HG02610 (cell line): ENCODE results near the gene DHCR24.

Source experiments
- ATAC-seq: cut with Tn5 transposase; IDR thresholded peaks from one replicate; pipeline ENCODE4 v1.9.1; 2021; ENCODE audit warnings: mild to moderate bottlenecking, moderate library complexity; ENCODE audit not compliant: unreplicated experiment

DHCR24 gene

GRCh38 chr1:54846716-54847284 lies 40.2 kb downstream of the DHCR24 start:
- no peak for ATAC-seq

DNA sequence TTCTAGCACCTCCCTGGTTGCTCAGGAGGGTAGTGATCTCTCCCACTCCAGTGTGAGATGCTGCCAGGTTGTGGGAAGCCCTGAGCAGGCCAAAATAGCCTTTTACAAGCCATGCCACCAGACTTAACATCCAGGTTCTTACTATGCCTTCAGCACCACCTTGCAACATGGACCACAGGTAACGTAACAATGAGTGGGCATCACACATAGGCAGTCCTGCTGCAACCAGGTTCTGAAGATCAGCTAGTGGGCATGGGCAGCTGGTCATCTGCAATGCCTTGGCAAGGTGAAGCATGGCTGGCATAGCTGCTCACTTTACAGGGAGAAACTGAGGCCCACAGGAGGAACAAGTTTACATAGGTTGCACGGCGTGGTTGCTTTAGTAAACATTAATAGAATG lies 40.7 kb downstream of the DHCR24 start:
- no peak for ATAC-seq

- ATAC-seq: no peak
These were observed 41.2 kb downstream of the DHCR24 start for GRCh38 chr1:54845772-54846171.

GRCh38 chr1:54844564-54844963 lies 42.4 kb downstream of the DHCR24 start:
- no peak for ATAC-seq

- ATAC-seq: no peak
These were observed 43.5 kb downstream of the DHCR24 start for GRCh38 chr1:54843449-54843848.

DNA sequence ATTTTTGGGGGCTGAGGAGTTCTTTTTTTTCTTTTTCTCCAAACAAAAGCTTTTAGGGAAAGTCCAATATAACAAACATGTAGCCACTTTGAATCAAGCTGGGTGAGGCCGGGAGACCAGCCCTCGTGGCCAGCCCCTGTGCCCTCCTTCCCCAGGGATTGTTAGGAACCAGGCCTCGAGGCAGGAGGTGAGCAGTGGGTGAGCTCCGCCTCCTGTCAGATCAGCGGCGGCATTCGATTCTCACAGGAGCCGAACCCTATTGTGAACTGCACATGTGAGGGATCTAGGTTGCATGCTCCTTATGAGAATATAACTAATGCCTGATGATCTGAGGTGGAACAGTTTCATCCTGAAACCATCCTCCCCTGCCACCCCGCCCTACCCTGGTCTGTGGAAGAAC lies 44.0 kb downstream of the DHCR24 start:
- ATAC-seq: no peak

DNA sequence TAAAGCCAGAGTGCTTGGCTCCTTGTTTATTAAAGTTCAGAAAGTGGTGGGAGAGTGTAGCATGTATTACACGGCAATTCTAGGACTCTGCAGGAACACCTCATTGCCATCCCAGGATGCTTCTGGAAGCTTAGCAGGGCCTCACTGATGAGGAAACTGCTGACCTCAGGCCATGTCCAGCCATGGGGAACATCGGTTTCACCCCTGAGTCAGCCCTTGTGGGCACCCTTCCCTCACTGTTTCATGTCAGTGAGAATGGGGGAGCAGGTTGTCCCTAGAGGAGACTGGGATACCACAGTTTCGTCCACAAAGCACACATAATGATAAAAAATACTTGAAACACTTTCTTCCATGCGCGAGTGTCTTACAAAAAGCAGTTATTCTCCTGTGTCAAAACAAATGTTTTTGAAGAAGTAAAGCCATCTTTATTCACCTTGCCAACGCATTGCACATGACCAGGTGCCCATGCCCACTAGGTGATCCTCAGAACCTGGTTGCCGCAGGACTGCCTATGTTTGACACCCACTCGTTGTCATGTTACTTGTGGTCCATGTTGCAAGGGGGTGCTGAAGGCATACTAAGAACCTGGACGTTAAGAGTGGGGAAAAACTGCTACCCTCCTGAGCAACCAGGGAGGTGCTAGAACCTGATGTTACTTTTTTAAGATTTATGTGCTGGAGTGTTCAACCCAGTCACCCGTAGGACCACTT lies 44.6 kb downstream of the DHCR24 start:
- ATAC-seq: no peak

DNA sequence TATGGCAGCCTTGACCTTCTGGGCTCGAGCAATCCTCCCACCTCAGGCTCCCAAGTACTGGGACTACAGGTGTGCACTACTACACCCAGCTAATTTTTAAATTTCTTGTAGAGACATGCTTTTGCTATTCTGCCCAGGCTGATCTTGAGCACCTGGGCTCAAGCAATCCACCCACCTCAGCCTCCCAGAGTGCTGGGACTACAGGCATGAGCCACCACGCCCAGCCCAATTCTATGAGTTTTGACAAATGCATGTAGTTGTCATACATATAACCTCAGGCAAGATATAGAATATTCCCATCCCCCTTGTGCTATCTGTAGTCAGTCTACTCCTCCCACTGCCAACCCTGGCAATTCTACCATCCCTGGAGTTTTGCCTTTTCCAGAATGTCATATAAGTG lies 47.2 kb downstream of the DHCR24 start:
- ATAC-seq: no peak

DNA sequence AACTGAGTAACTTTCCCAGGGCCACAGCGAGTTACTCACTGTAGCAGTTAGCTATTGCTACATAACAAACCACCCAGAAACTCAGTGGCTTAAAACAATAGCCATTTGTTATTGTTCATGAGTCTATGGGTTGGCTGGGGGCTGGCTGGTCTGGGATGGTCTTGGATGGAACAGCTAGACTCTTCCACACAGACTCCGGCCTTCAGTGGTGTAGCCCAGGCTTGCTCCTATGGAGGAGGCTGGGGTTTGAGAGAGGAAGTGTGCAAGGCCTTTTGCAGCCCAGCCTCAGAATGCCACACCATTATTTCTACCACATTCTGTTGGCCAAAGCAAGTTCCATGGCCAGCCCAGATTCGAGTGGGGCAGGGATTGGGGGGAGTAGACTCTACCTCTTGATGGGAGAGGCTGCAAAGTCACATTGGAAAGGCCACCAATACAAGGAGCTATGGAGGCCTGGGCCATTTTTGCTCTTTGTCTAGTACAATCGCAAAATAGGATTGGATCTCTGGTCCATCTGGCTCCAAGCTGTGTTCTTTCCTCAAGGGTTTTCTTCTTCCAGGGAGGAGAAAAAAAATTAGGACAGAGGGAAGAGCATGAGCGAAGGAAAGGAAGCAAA lies 48.3 kb downstream of the DHCR24 start:
- no peak for ATAC-seq

DNA sequence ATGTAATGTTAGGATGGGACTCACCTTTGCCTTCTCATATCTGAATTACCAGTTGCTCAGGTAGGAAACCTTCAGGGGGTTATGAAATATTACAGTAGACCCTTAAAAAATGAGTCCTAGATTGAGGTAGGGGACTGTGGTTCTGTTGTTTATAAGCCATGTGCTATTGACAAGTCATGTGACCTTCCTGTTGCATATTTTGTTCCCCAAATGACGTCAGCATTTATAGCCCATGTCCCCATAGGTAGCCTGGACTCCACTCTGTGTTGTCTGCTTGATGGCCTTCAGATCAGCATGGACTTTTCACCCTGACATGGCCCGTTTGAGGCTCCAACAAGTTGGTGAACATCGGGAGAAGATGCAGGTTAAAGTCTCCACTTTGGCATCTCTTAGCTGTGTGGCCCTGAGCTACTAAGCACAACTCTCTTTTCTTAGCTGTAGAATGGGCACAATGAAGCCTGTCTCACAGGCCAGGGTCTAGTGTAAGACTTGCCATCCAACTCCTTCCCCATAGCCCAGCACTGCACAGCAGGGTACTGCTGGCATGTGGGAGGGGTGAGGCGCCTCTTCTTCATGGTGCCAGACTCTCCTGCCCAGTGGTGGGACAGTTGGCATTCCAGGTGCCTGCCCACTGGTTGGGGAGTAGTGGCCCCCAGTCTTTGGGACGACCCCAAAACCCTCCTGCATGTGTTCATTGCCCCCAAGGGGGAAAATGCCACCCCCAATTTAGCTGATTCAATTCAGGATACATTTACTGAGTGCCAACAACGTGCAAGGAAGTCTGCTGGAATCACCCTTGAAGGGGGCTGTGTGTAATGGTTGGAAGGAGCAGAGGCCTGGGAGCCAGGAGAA lies 49.8 kb downstream of the DHCR24 start:
- no peak for ATAC-seq

DNA sequence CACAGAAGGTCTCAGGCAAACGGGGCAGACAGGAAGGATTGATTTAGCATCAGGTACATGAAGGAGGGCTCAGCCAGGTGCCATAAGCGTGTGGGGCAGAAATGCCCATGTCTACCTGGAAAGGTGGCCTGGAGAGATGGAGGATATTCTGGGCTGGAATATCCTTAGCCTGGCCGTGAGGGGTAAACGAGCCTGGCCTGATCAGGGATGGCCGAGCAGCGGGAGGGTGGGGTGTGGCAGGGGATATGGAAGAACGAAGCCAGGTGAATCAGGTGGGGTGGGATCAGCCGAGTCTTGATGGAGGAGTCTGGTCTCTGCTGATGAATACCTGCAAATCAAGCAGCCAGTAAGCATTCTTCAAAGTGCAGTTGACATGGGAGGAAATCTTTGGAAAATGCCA lies 50.4 kb downstream of the DHCR24 start:
- no peak for ATAC-seq

DNA sequence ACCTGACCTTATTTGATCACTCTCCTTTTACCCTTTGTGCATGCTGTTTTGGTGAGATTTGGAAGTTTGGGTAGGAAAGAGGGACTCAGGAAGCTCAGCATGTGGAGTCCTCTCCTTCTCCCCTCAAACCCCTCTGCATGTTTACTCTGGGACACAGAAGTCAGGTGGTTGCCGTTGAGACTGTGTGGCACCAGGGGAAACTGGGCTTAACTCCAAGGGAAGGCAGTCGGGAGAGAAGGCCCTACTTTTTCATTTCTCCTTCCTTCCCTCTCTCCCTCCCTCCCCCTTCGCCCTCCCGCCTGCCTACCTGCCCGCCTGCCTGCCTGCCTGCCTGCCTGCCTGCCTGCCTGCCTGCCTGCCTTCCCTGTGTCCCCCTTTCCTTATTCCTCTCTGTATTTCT lies 51.0 kb downstream of the DHCR24 start:
- ATAC-seq: no peak

DNA sequence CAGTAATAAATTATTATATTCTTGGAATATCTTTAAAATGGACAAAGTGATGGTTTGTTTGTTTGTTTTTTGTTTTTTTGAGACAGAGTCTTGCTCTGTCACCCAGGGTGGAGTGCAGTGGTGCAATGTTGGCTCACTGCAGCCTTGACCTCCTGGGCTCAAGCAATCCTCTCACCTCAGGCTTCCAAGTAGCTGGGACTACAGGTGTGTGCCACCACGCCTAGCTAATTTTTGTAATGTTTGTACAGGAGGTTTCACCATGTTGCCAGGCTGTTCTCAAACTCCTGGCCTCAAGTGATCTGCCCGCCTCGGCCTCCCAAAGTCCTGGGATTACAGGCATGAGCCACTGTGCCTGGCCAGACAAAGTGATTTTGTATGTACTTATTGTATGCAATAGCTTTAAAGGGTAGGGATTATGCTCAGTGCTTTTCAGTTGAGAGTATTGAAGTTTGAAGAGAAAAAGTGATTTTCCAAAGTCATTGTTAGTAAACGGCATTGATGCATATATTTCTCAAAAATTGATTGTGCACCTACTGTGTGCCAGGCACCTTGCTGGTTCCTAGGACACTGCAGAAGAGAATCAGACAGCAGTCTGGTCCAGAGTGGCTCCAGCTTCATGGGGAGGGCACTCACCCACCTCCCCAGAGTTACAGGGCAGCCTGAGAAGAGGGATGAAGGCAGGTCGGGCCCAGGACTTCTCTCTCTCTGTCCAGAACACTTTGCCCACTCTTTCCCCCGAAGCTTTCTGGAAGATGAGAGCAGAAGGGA lies 51.7 kb downstream of the DHCR24 start:
- ATAC-seq: no peak

GRCh38 chr1:54834007-54834541 lies 52.9 kb downstream of the DHCR24 start:
- no peak for ATAC-seq

- no peak for ATAC-seq
These were observed 53.9 kb downstream of the DHCR24 start for GRCh38 chr1:54833121-54833520.

DNA sequence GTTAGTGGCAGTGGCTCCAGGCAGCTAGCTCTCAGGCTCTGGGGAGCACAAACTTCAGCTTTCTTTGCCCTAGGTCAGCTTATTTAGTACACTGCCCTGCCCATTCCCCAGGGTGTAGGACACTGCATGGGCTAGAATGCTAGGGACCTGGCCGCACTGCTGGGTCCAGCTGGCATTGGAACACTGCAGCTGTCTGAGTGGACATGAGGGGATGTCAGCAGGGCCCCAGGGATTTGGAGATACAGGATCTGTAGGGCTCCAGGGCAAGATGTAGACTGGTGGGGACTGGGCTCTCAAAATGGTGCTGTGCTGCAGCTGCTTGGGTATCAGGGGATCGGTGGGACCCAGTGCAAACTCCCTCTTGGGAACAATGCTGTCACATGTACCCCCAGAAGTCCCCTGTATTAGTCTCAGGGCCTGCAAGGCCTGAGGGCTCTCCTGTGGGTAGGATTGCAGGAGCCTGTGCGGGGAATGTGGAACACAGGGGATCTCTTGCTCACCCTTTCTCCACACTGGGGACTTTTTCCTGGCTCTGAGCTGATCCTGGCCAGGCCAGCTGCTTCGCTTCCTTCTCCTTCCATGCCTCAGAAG lies 60.7 kb downstream of the DHCR24 start:
- no peak for ATAC-seq

- ATAC-seq: no peak
These were observed 61.3 kb downstream of the DHCR24 start for GRCh38 chr1:54825696-54826095.

- no peak for ATAC-seq
These were observed 63.3 kb downstream of the DHCR24 start for GRCh38 chr1:54823670-54824069.

- no peak for ATAC-seq
These were observed 67.3 kb downstream of the DHCR24 start for GRCh38 chr1:54819733-54820132.

DNA sequence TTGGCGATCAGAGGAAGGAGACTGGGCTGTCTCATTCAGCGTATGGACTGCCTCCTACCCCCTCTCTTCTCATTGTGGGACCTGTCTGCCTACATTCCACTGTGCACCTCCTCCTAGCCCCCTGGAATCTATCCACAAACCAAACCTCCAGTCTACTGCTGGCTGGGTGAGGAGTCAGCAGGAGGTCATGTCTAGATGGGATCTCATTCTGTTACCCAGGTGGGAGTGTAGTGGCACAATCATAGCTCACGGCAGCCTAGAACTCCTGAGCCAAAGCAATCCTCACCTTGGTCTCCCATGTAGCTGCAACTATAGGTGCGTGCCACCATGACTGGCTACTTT lies 67.8 kb downstream of the DHCR24 start:
- ATAC-seq: no peak
